Measurements from ENCODE around the gene HMBS. TPM values are rescaled to one million over a fixed set of nuclear protein-coding genes. Genes with fewer than 3 reads are reported as not detected.
A peak's percentile ranks its signal among the peaks of the same experiment; 100 is the strongest.
"Not testable (repeated sequence)": the region's sequence is repeated elsewhere in the genome, so short reads cannot be mapped to it uniquely, and the experiment has no call there.

HMBS gene
- total RNA-seq, 1 donor from 2014 or later, result 3.4 TPM

DNA sequence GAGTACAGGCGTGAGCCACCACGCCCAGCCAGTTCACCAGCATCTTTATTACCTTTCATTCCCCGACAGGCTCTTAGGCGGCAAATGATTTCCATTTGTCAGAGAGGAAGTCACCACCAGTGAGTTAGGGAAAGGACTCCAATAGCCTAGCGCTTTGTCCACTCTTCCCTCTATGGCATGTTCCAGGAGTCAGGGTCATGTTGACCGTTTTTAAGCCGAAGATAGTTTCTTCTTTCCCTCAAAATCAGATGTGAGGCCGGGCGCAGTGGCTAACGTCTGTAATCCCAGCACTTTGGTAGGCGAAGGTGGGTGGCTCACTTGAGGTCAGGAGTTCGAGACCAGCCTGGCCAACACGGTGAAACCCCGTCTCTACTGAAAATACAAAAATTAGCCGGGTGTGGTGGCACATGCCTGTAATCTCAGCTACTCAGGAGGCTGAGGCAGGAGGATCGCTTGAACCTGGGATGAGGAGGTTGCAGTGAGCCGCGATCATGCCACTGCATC is 18.5 kb downstream of the HMBS start:
- DNase-seq, result not testable (repeated sequence)

DNA sequence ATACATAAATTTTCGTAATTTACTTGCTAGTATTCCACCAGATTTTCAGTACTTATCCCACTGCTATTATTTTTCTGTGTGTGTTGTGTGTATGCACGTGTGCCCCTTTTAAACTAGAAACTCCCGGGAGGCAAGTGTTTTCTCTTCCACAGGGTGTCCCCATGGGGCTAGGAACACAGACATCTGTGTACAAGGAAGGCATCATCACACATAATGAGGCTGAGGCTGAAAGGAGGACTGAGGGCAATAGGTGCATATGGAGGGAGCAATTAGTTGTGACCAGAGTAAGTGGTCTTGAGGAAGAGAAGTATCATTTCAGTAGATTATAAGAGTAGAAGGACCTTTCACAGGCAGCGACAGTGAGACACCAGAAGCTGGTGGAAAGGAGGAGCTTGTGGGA is 19.1 kb downstream of the HMBS start:
- DNase-seq, result no peak

DNA sequence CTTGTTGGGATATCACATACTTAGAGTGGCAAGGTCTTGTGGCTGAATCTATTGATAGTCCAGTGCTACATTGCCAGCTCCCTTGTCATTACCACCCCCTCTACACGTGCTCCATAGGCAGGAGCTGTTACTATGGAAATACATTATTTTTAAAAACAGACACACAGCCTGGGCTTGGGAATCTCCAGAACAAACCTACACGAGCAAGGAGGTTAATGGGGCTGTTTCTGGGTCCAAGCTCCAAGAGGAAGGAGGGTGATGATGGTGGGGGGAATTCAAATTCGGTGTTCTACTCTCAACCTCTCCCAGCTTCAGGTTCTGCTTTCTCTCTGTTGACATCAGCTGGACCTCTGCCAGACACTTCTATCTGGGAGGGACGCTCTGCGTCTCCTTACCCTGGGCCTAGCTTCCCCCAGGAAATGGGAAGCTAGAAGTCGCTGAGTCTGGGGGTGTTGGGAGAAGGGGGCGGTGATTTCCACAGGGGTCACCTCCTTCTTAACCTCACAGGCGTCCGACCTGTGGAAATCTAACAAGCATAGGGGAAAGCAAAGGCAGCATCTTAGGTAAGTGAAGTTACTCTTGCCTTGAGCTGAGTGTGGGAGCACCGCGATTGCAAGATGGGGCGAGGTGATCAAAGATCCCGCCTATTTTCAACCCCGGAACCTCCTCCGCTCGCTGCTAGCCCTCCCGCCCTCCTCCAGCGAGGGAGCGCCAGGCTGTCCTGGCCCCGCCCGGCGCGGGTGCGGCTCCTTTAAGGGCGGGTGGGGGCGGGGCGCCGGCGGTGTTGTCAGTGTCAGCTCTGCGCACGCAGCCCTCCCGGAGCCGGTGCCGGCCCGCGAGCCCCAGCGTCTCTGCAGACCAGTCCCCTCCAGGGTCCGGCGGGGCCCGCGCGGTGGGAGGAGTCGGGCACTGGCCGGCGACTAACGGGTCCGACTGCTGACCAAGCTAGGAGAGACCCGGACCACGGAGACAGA is 22.2 kb downstream of the HMBS start, which contains the start of gene C2CD2L:
Gene C2CD2L, plus strand, starts transcription at position 781 of the 974 bp plus-strand sequence. CDS start 398 bp downstream, outside the sequence.
- DNase-seq, result peak; percentile 87

GRCh38 chr11:119107538-119108145 is 23.0 kb downstream of the HMBS start:
- peak; percentile 14 for DNase-seq

GRCh38 chr11:119108146-119108856 is 23.6 kb downstream of the HMBS start:
- peak; percentile 14 for DNase-seq

GRCh38 chr11:119108857-119109221 is 24.2 kb downstream of the HMBS start:
- DNase-seq, result no peak

- DNase-seq, result no peak
Measured at GRCh38 chr11:119109843-119110242, 25.2 kb downstream of the HMBS start.

DNA sequence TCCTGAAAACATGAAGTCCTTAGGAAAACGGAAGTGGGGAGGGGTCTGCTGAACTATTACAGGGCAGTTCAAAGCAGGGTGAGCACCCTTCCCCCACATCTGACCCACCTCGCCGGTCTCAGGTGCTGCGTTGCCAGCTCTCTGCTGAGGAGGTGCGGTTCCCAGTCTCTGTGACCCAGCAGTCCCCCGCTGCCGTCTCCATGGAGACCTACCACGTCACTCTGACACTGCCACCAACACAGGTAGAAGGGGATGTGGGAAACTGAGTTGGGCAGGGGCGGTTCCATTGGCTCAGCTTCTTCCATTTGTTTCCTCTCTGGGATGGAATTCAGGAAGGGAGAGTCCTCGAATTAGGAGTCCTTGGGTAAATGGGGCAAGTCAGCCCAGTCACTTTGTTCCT is 25.8 kb downstream of the HMBS start:
- DNase-seq, result no peak

DNA sequence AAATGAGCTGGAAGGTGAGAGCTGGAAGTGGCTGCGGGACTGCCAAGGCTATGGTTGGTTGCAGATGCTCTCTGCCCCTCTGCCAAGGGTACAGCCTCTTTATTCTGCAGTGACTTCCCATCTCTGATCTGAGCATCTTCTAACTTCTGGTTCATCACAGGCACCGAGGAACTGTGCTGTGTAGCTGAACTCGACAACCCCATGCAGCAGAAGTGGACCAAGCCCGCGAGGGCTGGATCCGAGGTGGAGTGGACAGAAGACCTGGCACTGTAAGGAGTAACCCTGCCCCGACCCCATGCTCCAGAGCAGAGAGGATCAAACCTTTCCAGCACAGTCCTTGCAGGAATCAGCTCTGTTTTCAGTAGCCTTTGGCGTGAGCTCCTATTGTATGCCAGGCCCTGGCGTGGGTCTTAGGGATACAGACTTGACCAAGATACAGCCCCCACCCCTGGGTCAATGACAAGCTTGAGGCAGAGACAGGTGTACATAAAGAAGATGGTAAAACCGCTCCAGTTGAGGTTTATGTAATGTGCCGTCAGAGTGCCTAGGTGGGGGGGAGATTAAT is 26.8 kb downstream of the HMBS start:
- DNase-seq, result no peak

- DNase-seq, result no peak
Measured at GRCh38 chr11:119112314-119113020, 27.8 kb downstream of the HMBS start.

DNA sequence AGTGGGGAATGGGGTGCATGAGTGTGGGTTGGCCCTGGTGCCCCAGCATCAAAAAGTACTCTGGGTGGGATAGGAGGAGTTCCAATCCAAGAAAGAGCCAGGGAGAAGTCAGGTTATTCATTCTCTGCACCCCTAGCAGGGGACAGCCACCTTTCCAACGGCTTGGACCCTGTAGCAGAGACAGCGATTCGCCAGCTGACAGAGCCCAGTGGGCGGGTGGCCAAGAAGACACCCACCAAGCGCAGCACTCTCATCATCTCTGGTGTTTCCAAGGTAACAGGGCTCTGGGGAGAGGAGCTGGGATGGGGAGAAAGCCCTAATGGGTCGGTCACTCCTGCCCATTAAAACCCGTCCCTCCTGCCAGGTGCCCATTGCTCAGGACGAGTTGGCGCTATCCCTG is 29.0 kb downstream of the HMBS start:
- no peak for DNase-seq

DNA sequence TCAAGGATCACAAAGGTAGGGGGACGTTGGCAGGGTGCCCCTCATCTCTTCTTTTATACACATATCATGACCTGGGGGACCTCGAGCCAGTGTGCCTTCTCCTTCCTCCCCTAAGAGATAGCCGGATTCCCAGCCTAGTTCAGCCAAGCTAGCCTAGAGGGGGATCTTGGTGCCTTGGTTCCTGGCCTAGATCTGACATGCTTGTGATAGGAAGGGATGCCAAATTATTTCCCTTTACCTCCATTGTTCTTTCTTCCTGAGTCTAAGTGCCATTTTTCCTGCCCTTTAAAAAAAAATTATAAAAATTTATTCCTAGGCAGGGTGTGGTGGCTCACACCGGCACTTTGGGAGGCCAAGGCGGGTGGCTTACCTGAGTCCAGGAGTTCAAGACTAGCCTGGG is 29.7 kb downstream of the HMBS start:
- peak; percentile 27 for DNase-seq

DNA sequence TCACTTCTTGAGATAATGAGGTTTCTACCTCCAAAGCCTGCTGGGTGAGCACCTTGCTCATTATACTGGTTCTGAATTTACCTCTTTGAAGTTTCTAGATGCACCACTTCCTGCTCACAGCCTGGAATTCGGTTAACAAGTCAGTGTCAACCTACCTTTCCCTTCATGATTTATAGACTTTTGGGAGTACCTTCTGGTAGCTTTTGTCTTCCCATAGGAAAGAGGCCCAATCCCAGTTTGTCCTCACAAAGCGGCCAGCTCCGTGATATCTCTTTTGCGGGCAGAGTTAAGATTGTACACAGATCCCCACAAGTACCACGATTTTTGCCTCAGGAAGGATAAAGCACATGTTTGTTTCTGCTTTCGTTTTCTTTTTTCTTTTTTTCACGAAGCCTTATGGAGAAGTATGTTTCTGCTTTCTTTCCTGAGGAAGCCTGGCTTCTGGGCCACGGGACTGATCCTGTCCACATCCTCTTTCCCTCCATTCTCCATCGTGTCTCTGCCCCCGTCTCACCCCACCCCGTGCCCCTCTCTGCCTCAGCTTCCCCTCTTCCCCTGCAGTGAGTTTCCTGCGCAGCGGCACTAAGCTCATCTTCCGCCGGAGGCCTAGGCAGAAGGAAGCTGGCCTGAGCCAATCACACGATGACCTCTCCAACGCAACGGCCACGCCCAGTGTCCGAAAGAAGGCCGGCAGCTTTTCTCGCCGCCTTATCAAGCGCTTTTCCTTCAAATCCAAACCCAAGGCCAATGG is 31.0 kb downstream of the HMBS start:
- no peak for DNase-seq

DNA sequence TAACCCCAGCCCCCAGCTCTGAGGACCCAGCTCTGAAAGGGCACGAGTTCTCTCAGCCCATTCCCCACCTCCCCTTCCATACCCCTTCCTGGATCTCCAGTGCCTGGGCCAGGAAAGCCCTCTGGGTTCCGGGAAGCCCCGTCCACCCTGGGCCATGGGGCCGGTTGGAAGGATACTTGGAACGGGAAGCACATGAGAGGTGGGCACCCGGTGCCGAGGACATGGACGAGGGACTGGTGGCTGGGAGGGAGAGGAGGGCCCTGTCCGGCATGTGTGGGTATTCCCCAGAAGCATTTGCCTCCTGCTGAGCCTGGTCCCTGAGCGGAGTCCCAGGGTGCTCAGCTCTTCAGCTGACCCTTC is 31.5 kb downstream of the HMBS start:
- no peak for DNase-seq

DNA sequence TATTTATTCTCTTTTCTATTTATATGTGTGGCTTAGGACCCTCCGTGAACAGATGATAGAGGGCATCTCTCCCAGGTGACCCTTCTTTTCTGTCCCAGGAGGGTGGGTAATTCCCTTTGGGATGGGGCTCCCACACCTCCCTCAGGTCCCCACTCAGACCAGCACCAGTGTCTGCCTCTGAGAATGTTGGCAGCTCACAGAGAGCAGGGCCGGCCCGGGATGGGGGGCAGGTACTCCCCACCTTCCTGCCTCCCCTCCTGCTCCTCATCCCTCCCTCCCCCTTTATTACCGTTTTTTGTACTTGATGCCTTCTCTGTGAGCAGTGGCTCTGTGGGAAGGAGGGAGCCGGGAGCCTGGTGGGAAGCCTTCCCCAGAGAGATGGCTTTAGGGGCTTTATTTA is 31.9 kb downstream of the HMBS start:
- no peak for DNase-seq

GRCh38 chr11:119117004-119117706 is 32.5 kb downstream of the HMBS start:
- DNase-seq, result no peak

- no peak for DNase-seq
Measured at GRCh38 chr11:119118227-119118626, 33.5 kb downstream of the HMBS start.

DNA sequence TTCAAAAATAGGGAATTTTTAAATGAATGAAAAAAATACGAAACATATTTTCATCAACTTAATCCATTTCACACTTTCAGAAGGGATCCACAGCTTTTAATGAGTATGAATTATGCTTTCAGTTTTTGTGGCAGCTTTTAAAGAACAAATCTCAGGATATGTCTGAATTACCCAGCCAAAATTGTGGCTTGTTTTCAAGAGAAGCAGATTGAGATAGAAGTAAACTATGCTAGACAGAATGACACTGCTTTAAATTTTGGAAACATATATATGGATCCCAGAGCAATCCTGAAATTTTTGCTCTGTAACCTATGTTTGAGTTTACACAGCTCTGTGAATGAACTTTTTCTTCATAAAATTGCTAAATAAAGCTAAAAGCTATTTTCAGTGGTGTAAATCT is 34.3 kb downstream of the HMBS start:
- no peak for DNase-seq

GRCh38 chr11:119120639-119121007 is 35.9 kb downstream of the HMBS start:
- DNase-seq, result peak; percentile 24

DNA sequence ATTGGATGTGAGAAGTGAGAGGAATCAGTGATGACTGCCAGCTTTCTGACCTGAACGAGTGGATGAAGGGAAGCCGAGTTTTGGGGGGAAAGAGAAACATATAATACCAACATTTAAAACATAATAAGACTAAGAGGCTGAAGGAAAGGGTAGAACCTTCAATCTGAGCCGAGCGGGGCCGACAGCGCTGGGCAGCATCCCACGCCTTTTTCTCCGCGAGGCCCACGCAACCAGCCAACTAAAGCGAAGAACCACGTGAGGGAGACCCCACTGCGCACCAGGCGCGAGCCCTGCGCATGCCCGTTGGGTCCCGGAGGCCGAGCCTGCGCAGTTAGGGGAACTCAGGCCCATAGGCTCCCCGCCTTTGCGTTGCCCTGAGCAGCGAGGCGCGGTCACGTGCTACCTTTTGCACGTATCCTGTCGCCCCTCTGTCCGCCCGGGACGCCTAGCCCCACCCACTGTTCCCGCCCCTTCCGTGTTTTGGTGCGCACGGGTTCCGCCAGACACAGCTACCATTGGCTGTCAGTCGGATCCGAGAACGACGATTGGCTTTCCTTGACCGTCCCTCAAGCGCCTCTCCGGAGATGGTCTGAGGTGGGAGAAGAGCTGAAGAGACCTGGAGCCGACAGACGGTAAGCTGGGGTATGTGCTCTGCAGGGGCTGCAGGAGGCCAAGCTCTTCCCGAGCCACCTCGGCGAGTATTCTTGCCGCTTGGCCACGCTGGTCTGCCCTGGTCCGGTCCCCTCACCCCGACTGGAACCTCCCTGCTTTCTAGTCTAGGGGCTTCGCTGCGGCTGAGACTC is 36.5 kb downstream of the HMBS start, which contains the start of gene HINFP:
Gene HINFP, plus strand, starts transcription at position 573 of the 803 bp plus-strand sequence. CDS start 5,365 bp downstream, outside the sequence.
- peak; percentile 100 for DNase-seq
